Effector memory CD4-positive, alpha-beta T cell (primary cell): ENCODE measurements around the gene SLC6A7.
A peak's percentile ranks its signal among the peaks of the same experiment; 100 is the strongest.

Source experiments
- DNase-seq, 3 donors: peaks; one replicate each; pipeline ENCODE4 v3.0.0-alpha.2; 2020
- H3K27ac ChIP-seq: 2 replicates; pipeline ENCODE4 v1.7.0; 2013; ENCODE audit warnings: mild to moderate bottlenecking, low read length, moderate library complexity; ENCODE audit not compliant: insufficient read depth, poor library complexity, severe bottlenecking
- H3K27me3 ChIP-seq: replicated peaks from 2 replicates; pipeline ENCODE4 v1.7.0; 2013; ENCODE audit warnings: mild to moderate bottlenecking, low read length; ENCODE audit not compliant: insufficient read depth, control insufficient read depth, poor library complexity, severe bottlenecking
- H3K36me3 ChIP-seq: 2 replicates; pipeline ENCODE4 v1.7.0; 2013; ENCODE audit warnings: mild to moderate bottlenecking, low read length, moderate library complexity; ENCODE audit not compliant: control insufficient read depth, insufficient read depth
- H3K4me1 ChIP-seq: 2 replicates; pipeline ENCODE4 v1.7.0; 2013; ENCODE audit warnings: low read length, mild to moderate bottlenecking; ENCODE audit not compliant: control insufficient read depth, insufficient read depth, poor library complexity, severe bottlenecking
- H3K4me3 ChIP-seq: 2 replicates; pipeline ENCODE4 v1.7.0; 2013; ENCODE audit warnings: low read length, low read depth, mild to moderate bottlenecking; ENCODE audit not compliant: insufficient read depth, poor library complexity, severe bottlenecking
- H3K9me3 ChIP-seq: 2 replicates; pipeline ENCODE4 v1.7.0; 2013; ENCODE audit warnings: mild to moderate bottlenecking, low read length, moderate library complexity; ENCODE audit not compliant: control insufficient read depth

Gene SLC6A7

DNA sequence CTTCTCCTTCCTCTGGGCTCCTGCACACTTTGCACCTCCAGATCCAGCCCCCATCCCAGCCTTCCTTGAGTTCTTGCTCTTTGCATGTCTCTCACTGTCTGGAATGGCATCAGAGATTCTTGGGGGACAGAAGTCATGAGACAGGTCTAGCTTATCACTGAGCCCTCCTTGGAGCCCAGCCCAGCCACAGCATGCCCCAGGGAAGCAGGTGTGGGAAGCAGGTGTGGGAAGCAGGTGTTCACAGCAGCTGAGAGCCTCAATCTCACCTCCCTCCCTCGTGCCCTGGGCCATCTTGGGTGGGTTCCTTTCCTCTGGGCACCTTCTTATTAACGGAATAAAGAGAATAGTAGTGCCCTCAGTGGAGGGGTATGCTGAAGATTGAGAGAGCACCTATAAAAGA is 27.2 kb downstream of the SLC6A7 start:
- Histone ChIP-seq H3K4me1 (no peaks in the 10 kb centered on the region), H3K36me3 (no peaks in the 10 kb centered on the region), H3K27me3 (no peaks in the 10 kb centered on the region), H3K27ac (no peak overlapping the region), H3K9me3 (no peaks in the 10 kb centered on the region), H3K4me3 (no peak overlapping the region)
- DNase-seq = no peak

DNA sequence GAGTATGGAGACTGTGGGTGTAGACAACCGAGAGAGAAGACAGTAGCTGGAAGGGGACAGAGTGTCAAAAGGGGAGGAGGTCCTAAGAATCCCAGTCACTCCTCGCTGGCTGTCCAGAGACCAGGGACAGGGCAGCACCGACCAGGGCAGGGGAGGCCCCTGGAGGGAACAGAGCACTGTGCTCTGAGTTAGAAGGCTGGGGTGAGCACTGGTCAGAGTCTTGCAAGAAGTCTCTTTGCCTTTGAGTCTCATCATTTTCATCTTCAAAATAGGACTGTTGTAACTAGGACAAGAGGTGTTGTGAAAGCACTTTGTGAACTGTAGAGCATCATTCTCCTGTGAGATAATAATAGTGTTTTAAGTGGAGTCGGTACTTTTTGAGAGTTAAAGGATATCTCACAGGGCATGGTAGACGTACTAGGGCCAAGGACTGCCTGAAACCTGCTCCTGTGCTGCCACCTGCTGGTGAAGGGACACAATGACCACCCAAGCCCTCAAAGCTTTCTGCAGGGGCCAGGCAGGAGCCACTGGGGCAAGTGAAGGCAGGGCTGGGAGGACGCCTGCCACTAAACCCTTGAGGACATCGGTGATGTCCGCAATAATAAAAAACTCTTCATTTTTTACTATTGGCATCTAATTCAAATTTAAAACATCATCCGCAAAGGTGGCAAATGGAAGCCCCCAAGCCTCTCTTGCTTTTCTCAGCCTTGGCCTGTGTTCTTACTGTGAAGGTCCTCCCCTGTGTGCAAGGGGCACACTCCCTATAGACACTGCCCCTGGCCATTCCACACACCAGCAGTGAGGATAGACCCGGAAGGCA is 28.2 kb downstream of the SLC6A7 start:
- no peaks in the 10 kb centered on the region for H3K9me3 ChIP-seq
- H3K36me3 ChIP-seq = no peaks in the 10 kb centered on the region
- no peak overlapping the region for H3K4me3 ChIP-seq
- no peak overlapping the region for H3K27ac ChIP-seq
- no peaks in the 10 kb centered on the region for H3K4me1 ChIP-seq
- H3K27me3 ChIP-seq = no peaks in the 10 kb centered on the region
- peak; percentile 35 to 63 (median 56) for DNase-seq

GRCh38 chr5:150218693-150219035 is 28.8 kb downstream of the SLC6A7 start:
- no peaks in the 10 kb centered on the region for H3K36me3 ChIP-seq
- no peak overlapping the region for H3K27ac ChIP-seq
- no peaks in the 10 kb centered on the region for H3K27me3 ChIP-seq
- no peak overlapping the region for H3K4me3 ChIP-seq
- H3K4me1 ChIP-seq = no peaks in the 10 kb centered on the region
- no peaks in the 10 kb centered on the region for H3K9me3 ChIP-seq
- DNase-seq = no peak

GRCh38 chr5:150219142-150219541 is 29.3 kb downstream of the SLC6A7 start:
- no peak overlapping the region for H3K4me3 ChIP-seq
- no peaks in the 10 kb centered on the region for H3K36me3 ChIP-seq
- no peaks in the 10 kb centered on the region for H3K4me1 ChIP-seq
- DNase-seq = no peak
- no peaks in the 10 kb centered on the region for H3K9me3 ChIP-seq
- no peak overlapping the region for H3K27ac ChIP-seq
- no peaks in the 10 kb centered on the region for H3K27me3 ChIP-seq

DNA sequence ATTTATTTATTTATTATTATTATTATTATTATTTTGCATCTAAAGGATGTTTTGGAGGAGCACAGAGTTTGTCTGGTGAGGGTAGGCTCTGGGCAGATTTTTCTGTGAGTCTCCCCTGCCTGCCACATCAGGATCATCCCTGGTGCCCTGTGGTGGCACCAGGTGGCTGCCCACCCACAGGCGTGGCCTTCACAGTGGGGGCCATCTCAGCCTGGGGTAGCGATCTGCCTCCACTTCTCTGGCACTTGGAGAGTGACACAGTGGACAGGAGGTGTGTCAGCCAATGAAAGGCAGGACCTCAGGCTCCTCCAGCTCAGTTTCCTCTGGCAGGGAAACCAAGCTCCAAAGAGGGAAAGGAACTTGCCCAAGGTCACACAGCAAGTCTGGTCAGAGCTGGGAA is 30.0 kb downstream of the SLC6A7 start:
- no peaks in the 10 kb centered on the region for H3K36me3 ChIP-seq
- no peak overlapping the region for H3K27ac ChIP-seq
- no peaks in the 10 kb centered on the region for H3K4me1 ChIP-seq
- H3K27me3 ChIP-seq = no peaks in the 10 kb centered on the region
- no peaks in the 10 kb centered on the region for H3K9me3 ChIP-seq
- DNase-seq = no peak
- no peak overlapping the region for H3K4me3 ChIP-seq

DNA sequence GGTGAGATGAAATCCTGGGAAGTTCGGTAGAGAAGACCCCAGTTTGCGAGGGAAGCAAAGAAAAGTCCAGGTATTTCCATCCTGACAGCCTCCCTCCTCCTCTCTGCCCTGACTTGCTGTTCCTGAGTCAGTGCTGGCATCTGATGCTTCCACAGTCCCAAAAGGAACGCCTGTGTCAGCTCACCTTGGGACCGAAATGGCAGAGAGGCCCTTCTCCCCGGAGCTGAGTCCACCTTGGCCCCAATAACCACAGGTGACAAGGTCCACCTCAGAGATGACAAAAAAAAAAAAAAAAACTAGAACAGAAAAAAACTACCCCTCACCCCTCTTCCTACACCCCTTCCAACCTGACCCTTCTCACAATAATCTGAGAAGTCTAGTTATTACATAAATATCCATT is 31.6 kb downstream of the SLC6A7 start:
- Histone ChIP-seq H3K9me3 (no peaks in the 10 kb centered on the region), H3K4me1 (no peaks in the 10 kb centered on the region), H3K4me3 (no peak overlapping the region), H3K27me3 (no peaks in the 10 kb centered on the region), H3K27ac (no peak overlapping the region), H3K36me3 (no peaks in the 10 kb centered on the region)
- no peak for DNase-seq

GRCh38 chr5:150222906-150223305 is 33.0 kb downstream of the SLC6A7 start:
- Histone ChIP-seq H3K9me3 (no peaks in the 10 kb centered on the region), H3K4me1 (no peaks in the 10 kb centered on the region), H3K27ac (no peak overlapping the region), H3K4me3 (no peak overlapping the region), H3K27me3 (no peaks in the 10 kb centered on the region), H3K36me3 (no peaks in the 10 kb centered on the region)
- DNase-seq = no peak

- Histone ChIP-seq H3K36me3 (no peaks in the 10 kb centered on the region), H3K4me1 (no peaks in the 10 kb centered on the region), H3K27me3 (no peaks in the 10 kb centered on the region), H3K4me3 (no peak overlapping the region), H3K27ac (no peak overlapping the region), H3K9me3 (no peaks in the 10 kb centered on the region)
- DNase-seq = no peak
Measured at GRCh38 chr5:150223474-150223873, 33.6 kb downstream of the SLC6A7 start.

- Histone ChIP-seq H3K4me3 (no peak overlapping the region), H3K36me3 (no peaks in the 10 kb centered on the region), H3K27me3 (no peaks in the 10 kb centered on the region), H3K4me1 (no peaks in the 10 kb centered on the region), H3K9me3 (no peaks in the 10 kb centered on the region), H3K27ac (no peak overlapping the region)
- DNase-seq = no peak
Measured at GRCh38 chr5:150224483-150225027, 34.7 kb downstream of the SLC6A7 start.

- no peaks in the 10 kb centered on the region for H3K36me3 ChIP-seq
- H3K4me3 ChIP-seq = no peak overlapping the region
- H3K9me3 ChIP-seq = no peaks in the 10 kb centered on the region
- H3K27me3 ChIP-seq = no peaks in the 10 kb centered on the region
- H3K27ac ChIP-seq = no peak overlapping the region
- no peaks in the 10 kb centered on the region for H3K4me1 ChIP-seq
- DNase-seq = no peak
Measured at GRCh38 chr5:150227036-150227435, 37.2 kb downstream of the SLC6A7 start.
